Stimulated activated CD8-positive, alpha-beta memory T cell treated with anti-CD3 and anti-CD28 coated beads, Interleukin-12 subunit alpha, Interleukin-12 subunit beta, amount 100 ng/mL, for 1 hour (primary cell): ENCODE measurements around the gene FBLN5.
"Not testable (repeated sequence)": the region's sequence is repeated elsewhere in the genome, so short reads cannot be mapped to it uniquely, and the experiment has no call there.

ENCODE experiments used
- DNase-seq: peaks from one replicate; pipeline ENCODE4 v3.0.0-alpha.2; 2020; ENCODE audit warnings: low read depth

The FBLN5 gene

GRCh38 chr14:91866061-91866460 lies 81.4 kb downstream of the FBLN5 start:
- DNase-seq = no peak

DNA sequence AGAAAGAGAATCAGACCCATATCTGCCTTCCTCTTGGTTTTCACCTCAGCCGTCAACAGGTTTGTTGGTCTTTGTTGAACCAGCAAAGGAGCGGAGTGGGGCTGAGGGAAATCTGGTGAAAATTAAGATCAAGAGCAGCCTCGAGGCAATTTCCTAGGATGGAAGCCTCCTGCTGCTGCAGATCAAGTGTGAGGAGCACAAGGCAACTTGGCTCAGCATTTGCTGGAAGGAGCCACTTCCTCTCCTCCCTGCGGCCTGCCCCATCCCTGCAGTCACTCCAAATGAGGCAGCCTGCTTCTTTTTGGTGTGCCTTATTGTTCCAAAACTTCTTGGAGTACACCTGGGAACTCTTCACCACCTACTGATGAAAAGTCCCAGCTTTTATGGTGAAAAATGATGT lies 85.1 kb downstream of the FBLN5 start:
- DNase-seq = no peak

GRCh38 chr14:91861091-91861490 lies 86.4 kb downstream of the FBLN5 start:
- no peak for DNase-seq

DNA sequence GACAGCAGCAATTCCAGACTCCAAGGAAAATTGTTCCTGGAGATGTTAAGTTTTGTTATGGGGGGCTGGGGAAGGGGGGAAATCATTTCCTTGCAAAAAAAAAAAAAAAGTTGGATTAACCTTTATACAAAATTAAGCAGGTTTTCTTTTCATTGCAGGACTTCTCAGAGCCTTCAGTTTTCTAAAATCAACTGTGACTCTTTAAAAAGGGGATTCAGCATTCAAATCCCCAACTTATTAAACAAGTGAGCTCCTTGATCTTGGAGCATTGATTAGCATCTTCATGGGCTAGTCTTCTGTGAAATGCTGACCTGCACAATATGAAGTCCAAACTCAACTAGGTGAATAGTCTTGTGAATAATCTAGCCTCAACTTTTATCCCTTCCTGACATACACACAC lies 87.3 kb downstream of the FBLN5 start:
- DNase-seq = no peak

DNA sequence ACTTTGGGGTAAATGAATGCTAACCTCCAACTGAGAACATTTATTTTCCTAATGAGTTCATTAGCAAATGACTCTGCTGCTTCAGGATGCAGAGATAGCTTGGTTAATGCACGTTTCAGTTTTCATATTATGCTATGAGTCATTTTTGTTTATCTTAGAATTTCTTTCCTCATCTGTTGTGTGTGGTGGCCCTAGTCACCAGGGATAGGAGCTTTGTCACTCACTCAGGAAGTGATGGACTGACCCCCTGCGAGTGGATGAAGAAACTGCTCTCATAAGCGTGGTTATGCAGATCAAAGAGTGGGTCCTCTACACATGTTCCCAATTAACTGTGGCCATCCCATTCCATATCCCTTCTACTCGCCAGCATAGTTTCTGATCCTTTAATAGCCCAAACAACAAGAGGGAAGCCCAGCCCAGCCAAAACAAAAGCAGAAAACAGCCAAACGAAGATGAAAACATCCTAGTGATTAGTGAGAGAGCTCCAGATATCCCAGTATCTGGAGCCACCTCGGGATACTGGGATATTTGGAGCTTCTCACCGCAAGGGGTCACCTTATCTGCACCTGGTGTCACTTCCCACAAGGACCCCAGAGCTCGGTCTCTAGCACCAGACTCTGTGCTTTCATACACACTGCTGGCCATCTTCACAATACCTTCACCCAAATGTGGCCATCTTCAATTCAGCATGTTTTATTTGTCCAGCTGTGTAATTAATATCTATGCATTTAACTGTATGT lies 88.8 kb downstream of the FBLN5 start:
- DNase-seq = no peak

- DNase-seq = no peak
Observed at GRCh38 chr14:91857614-91858013, 89.9 kb downstream of the FBLN5 start.

- DNase-seq = no peak
Observed at GRCh38 chr14:91854327-91854934, 93.1 kb downstream of the FBLN5 start.

GRCh38 chr14:91851563-91851962 lies 95.9 kb downstream of the FBLN5 start:
- no peak for DNase-seq

- no peak for DNase-seq
Observed at GRCh38 chr14:91848504-91849001, 98.9 kb downstream of the FBLN5 start.

DNA sequence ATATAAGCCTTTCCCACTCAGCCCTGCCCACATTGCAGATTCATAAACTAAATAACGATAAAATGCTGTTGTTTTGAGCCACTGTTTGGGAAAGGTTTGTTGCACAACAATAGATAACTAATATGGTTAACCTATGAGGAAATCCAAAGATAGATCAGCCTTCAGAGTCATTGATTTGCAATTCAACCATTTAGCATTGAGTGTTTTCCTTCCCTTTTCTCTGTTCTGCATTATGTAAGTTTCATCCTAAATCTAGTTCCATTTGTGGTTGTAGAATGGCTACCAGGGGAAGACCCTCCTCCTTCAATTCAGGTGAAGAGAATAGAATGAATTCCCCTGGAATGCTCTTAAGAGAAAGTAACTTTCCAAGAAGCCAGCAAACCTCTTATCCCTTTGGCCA lies 99.8 kb downstream of the FBLN5 start:
- no peak for DNase-seq

GRCh38 chr14:91845652-91846051 lies 101.8 kb downstream of the FBLN5 start:
- no peak for DNase-seq

DNA sequence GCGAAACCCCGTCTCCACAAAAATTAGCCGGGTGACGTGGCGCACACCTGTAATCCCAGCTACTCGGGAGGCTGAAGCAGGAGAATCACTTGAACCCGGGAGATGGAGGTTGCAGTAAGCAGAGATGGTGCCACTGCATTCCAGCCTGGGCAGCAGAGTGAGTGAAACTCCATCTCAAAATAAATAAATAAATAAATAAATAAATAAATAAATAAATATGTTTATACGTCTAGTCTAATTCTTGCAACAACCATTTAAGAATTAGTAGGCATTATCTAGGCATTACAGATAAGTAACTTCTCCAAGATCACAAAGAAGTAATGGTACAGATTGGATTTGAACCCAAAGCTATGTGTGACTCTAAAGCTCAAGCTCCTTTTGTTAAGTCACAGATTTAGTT lies 102.4 kb downstream of the FBLN5 start:
- not testable (repeated sequence) for DNase-seq

DNA sequence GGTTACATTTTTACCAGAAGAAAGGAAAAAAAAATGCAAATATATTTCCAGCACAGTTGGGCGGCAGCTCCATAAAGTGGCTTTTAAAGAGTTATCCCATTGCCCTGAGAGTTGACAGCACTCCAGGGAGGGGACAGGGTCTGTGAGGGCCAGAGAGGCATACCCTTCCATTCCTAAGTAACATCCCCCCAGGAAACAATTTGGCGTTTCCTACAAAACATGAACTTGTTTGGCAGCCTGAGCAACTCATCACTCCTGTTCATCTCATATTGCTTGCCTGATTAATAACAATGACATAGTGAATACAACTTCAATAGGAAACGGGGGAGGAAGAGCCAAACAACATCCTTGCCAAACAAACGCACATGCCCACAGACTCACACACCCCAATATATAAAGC lies 103.5 kb downstream of the FBLN5 start:
- no peak for DNase-seq

DNA sequence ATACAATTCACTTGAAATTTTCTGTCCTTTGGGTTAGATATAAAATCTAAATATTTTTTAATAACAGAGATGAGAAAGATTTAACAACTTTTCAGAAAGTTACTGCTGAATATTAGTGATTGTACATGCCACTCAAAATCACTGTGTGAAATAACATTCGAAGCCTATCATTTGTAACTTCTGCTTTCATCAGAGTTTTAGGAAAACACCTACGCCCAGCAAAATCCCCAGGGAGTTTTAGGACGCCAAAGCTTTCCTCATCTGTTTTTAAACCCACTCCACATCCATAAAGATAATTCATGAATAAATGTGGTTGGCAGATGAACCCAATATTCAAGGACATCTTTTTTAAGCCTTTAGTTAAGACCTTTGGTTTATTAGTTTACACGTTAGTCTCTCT lies 104.1 kb downstream of the FBLN5 start:
- DNase-seq = no peak

- DNase-seq = no peak
Observed at GRCh38 chr14:91841065-91841464, 106.4 kb downstream of the FBLN5 start.

DNA sequence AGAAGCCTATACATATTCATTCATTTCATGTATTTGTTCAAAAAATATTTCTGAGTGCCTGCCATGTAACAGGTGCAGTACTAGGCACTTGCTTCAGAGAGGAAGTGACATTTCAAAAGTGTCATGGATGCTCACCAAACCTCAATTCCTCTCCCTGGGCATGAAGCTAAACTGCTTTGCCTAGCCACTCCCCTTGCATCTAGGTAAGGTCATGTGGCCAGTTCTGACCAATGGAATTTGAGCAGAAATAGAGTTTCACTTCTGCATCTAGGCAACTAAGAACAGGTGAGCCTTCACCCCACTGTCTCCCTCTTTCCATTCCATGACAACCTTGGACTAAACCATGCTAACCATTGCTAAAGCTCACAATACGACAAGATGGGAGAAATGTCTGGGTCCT lies 107.7 kb downstream of the FBLN5 start:
- no peak for DNase-seq

DNA sequence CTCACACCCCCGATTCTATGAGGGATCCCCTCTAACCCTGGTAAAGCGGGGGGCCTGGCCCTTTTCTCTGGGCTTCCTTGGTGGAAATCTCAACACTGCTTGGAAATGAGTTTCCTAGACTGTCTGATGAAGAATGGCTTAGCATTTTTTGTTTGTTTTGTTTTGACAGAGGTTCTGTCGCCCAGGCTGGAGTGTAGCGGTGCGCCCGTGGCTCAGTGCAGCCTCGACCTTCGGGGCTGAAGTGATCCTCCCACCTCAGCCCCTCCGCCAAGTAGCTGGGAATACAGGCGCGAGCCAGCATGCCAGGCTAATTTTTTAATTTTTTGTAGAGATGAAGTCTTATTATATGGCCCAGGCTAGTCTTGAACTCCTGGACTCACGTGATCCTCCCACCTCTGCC lies 110.4 kb downstream of the FBLN5 start:
- DNase-seq = no peak

GRCh38 chr14:91835920-91836843 lies 111.3 kb downstream of the FBLN5 start:
- peak; percentile 85 for DNase-seq

DNA sequence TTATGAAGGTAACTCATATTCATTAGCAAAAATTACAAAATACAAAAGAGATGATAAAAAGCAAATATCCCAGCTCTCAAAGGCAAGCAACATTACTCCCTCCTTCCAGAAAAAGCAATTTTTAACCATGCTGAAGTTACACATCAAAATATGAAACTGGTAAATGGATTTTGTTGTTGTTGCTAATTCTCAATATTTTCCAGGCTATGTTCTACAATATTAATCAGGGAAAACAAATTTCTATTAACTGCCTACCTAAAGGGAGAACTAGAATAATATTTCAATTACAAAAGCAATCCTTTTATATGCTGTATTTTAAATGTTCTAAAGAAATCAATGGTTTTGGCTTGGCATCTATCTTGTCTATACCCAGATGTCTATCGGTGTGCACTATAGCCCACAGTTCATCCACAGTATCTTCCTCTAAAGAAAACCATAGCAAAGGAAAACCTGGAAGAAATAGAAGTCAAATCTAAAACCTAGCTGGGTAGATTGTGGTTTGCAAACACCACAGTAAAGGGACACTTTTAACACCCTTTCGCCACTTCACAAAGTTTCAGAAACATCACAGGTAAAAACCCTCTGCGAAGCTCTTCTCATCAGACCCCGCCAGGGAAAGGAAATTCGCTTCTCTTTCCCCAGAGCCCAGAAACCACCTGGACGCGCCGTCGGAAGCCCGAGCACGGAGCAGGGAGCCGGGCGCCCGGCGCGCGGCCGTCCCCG lies 112.1 kb downstream of the FBLN5 start:
- DNase-seq = no peak

- no peak for DNase-seq
Observed at GRCh38 chr14:91834571-91834970, 112.9 kb downstream of the FBLN5 start.

DNA sequence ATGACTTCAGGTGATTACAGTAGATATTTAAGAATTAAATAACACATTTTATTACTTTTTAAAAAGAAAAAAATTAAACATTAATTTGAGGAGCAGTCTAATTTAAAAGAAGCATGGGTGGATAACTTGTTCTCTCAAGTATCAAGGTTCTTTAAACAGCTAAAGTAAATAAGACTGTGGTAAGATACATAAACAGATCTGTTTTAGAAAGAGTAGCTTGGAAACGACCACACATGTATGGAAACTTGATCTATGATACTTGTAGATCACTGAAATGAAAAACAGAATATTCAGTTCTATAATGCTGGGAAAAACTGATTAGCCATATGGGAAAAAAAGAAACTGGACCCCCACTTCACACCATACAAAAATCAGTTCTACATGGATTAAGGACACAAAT lies 116.2 kb downstream of the FBLN5 start:
- no peak for DNase-seq

DNA sequence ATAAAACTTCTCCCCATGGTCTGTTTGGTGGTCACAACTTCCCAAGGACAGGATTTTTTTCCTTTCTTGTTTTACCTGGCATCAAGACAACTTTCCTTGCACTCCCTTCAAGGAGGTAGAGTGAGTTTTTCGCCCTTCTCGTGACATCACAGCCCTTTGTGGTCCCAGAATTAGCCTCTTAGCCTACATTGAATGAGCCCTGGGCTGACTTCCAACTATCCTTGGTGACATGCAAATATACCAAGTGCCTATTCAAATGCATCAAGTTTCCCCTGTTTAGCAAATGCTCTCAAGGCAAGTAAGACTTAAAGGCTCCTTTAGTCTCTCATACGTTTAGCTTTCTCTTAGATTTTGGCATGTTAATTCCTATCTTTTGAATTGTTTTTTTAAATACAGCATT lies 116.7 kb downstream of the FBLN5 start:
- no peak for DNase-seq
